Measurements from ENCODE around the gene RBBP8NL.

RBBP8NL gene, protein sequence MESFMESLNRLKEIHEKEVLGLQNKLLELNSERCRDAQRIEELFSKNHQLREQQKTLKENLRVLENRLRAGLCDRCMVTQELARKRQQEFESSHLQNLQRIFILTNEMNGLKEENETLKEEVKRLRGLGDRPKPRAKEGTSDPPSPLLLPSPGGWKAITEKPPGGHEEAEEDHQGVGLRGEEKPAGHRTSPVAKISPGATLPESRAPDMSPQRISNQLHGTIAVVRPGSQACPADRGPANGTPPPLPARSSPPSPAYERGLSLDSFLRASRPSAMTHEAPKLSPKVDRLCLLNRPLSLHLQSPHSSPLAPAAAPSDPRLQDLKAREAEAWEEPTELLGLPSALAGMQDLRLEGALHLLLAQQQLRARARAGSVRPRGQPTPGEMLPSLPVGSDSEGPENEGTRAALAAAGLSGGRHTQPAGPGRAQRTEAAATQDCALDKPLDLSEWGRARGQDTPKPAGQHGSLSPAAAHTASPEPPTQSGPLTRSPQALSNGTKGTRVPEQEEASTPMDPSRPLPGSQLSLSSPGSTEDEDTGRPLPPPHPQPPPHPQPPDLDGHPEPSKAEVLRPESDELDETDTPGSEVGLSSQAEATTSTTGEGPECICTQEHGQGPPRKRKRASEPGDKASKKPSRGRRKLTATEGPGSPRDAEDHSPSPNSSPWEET

DNA sequence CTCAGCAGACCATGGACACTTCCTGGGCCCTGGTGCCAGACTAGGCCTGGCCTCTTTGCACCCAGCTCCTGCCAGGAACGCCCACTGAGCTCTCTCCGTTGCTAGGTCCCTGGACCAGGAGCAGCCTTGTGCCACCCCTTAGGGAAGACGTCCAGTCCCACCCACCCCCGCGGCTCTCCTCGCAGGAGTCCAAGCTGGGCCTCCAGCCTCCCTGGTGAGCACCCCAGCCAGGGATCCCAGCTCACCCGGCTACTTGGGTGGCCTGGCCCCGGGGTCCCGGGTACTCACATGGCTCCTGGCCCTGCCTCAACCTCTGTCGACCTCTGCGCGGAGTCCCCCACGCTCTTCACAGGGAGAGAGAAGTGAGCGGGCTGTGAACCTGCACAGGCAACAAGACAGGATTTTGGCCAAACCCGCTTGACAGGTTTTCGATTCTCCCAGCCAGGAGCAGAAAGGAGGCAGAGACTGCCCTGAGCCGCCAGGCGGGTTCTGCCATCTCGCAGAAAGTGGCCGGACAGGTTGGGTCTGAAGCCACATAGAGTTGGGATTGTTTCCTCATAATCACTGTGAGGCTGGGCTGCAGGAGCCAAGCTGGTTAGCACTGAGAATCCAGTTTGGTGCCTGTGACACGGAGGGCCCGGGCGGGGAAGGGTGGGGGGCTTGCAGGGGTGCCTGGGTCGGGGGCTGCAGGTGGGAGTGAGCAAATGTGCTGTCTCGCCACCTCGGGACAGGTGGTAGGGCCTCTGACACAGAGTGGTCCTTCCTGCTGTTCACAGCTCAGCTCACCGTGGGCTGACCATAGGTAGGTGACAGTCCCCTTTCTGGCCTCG lies at the start of gene RBBP8NL:
TSS of gene RBBP8NL (minus strand) at position 368 of the 830 bp plus-strand sequence. CDS start 7,892 bp downstream, outside the sequence.
- DNase-seq (ENCODE audit: low spot score), result no peak

DNA sequence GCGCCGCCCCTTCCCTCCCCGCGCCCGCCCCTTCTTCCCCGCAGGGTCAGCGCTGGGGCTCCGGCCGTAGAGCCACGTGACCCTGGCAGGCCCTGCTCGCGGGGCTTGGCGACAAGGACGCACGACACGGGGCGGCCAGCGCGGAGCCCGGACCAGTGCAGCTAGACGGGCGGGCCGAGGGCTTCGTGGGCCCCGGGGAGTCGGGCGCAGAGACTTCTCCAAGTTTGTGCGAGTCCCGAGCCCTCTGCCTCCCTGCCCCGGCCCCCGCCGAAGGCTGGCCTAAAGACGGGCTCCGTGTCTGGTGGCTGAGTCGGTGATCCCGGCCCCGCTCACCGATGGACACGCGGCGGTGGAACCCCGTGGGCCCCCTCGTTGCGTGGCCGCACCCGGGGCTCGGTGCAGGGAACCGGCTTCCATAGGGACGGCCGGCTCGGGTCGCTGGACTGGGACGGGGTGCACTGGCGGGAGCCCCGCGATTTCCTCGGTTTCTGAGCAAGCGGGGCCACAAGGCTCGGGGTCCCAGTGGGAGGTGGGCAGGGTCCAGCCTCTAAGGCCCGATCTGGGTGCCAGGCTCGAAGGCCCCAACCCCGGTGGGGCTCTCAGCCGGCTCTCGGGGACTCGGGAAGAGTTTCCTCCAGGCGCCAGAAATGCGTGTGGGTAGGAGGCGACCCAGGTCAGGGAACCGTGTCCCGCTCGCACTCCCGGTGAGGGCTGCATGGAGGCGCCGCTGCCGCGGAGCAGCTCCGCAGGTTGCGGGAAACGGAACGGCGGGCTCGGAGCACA lies 48.9 kb upstream of the RBBP8NL start:
- DNase-seq (ENCODE audit: low spot score), result no peak

DNA sequence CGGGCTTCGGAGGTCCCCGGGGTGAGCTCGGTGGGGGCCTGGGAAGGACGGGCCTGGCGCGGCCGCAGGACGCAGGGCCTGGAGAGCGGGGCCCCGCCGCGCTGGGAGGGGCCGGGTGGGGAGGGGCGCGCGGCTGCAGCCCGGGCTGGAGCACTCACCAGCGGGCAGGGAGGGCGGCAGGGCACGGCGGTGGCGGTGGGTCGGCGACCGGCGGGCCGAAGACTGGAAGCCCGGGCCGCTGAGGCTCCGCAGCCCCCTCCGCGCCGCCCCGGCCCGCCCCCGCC lies 48.4 kb upstream of the RBBP8NL start, which contains the start of gene GATA5:
TSS of gene GATA5 (minus strand) at position 224 of the 284 bp plus-strand sequence. CDS start 474 bp downstream, outside the sequence.
- DNase-seq (ENCODE audit: low spot score), result no peak

DNA sequence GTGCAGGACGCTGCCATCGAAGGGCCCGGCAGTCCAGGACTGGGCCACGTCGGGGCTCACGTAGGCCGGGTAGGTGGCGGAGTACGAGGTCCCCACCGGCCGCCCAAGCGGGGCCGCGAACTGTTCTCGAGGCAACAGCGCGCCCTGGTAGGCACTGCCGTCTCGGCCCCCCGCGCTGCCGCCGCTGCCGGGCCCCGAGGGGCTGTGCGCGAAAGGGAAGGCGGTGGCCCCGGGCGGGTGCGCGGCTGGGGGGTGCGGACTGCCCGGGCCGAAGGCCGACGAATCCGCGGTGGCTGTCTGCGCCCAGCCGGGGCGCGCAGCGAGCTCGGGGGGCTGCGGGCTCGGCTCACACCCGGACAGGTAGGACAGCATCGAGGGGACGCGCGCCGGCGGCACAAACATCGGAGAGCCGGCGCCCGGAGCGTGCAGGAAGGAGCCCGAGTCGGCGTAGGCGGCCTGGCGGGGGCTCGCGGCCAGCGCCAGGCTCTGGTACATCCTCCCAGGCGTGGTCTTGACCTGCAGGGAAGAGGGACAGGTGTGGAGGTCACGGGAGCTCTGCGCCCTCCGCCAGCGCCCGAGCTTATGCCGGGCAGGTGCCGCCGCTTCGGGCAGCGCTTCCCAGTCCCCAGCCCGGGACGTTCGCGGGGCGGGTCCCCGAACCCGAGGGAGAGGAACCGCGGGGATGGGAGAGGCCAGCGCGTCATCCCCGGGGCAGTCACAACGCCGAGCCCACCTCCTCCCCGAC lies 47.9 kb upstream of the RBBP8NL start:
- no peak for DNase-seq (ENCODE audit: low spot score)

DNA sequence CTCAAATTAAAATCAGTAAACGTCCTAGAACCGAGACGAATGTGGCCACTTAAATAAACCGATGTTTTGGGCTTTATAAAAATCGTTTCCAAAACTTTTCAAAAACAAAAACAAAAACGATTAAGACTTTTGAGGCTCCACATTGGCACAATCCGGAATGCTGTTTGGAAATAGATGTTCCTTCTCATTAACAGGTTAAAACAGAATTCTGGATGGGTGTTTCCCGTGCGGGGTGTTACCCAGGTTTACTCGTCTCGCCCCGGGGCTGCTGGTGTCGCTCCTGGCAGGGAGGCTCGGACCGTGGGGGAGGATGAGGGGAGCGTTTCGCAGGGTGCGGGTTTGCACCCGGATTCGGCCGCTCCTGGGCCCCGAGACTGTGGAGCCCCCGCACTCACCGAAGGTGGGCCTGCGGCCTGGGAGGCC lies 47.3 kb upstream of the RBBP8NL start:
- DNase-seq (ENCODE audit: low spot score), result no peak

DNA sequence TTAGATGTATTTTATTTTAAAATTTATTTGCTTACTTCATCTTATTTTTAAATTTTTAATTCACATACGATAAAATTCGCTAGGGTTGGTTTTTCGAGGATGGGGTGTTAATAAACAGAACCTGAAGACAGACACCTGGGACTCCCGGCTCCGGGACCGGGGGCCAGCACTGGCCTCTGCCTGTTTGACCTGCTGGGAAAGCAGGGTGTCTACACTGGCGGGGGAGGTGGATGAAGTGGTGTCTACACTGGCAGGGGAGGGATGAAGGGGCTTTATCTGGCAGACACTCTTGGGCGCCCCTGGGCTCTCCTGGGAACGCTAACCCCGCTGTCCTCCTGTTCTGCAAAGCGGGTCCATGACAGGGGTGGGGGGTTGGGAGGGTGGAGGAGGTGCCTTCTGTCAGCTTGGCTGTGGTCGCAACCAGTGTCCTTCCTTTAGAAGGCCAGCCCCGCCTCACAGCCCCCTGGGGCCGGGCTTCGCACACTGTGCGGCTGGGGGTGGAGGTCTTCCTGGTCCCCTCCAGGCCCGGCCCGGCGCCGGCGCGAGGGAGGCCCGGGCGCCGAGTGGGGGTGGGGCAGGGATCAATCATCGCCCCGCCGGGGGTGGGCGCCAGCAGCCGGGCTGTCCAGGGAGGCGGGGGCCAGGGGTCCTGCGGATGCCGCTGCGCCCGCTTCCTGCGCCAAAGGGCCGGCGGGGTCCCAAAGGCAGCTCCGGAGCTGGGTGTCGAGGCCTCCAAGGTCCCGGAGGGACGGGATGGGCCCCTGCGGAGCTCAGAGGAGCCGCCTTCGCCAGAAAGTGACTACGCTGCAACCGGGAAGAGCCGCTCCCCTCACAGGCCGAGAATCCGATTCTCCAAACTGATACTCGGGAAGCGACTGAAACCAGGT lies 46.6 kb upstream of the RBBP8NL start:
- no peak for DNase-seq (ENCODE audit: low spot score)

DNA sequence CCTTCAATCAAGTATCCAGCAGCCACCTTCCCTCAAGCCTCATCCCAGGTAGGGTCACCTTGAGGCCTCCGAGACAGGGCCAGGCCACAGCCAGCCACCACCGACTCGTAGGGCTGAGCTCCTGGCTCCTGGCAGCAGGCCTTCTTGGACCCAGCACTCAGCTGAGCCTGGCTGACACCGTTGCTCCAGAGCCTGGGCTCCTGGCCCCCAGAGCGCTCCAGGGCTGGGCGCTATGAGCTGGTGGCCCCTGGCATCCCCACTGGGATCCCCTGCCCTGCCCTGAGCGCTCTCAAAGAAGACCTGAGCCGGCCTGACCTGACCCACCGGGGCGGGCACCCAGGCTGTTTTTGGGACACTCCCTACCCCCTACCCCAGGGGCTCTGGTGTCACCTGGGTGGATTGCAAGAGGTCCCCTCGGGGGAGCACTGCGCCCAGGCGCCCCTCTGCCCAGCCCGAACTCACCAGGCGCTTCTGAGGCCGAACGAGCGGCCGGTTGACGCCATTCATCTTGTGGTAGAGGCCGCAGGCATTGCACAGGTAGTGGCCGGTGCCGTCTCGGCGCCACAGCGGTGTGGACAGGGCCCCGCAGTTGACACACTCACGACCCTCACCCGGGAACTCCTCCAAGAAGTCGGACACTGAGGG lies 45.7 kb upstream of the RBBP8NL start:
- no peak for DNase-seq (ENCODE audit: low spot score)

DNA sequence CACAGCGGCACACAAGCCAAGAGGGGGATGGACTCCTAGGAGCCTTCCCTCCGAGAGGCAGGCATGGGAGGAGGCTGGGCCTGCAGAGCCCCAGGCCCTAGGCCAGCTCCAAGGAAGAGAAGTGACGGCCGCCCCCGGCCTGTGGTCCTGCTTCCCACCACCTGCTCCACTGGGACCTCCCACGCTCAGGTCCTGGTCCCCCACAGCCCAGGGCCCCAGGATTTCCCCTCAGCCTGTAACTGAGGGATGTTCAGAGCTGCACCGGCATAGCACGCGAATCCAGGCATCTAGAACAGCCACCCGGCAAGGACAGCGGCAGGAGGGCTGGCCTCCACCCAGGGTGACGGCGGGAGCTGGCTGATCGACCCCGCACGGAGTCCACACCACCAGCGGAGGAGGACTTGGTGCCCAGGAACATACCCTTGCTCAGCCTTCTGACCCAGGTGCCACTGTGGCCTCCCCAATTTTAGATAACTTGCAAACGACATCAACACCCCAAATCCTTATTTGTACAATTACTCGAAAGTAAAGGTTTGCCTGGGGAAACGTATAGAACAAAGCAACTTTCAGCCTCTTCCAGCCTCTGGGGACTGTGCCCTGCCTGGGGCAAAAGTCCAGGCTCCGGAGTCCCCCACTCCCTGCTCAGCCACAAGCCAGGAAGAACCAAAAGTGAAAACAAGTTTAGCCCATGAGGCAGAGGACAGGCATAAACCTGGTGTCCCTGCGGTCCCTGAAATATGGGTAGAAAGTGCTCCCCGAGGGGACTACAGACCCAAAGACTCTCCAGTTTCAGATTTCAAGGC lies 45.0 kb upstream of the RBBP8NL start:
- no peak for DNase-seq (ENCODE audit: low spot score)

DNA sequence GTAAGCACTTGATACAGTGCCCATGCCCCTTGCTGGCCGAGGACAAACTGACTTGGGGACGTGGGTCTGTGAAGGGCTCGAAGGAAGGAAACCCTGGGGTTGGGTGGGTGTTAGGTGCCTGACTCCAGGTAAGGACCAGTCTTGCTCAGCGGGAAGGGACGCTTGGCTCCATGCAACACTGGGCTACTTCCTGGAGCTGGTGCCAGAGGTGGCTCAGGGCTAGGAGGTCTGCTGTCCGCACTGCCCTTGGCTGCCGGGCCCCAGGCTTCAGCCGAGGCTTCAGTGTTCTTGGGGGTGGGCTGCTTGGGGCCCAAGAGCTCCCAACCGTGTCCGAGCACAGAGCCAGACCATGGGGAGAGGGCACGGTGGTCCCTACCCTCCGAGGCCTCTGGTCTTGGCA lies 43.1 kb upstream of the RBBP8NL start:
- no peak for DNase-seq (ENCODE audit: low spot score)

DNA sequence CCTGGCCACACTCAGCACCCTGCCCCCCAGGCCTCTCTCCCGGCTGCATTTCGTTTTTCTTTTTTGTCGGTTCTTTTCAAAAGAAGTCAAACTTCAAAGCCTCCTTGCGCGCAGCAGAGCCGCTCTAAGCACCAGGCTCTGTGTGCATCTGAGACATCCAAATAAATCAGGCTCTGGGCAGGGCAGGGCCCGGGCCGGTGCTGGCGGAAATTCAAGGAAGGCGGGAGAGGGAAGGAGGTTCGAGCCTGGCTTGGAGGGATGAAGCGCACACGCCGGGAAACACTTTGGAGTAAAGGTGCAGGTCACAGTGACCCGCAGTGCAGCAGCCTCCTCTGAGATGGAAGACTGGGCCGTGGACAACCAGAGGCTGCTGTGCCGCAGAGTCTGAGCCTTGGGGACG lies 42.7 kb upstream of the RBBP8NL start:
- DNase-seq (ENCODE audit: low spot score), result no peak

DNA sequence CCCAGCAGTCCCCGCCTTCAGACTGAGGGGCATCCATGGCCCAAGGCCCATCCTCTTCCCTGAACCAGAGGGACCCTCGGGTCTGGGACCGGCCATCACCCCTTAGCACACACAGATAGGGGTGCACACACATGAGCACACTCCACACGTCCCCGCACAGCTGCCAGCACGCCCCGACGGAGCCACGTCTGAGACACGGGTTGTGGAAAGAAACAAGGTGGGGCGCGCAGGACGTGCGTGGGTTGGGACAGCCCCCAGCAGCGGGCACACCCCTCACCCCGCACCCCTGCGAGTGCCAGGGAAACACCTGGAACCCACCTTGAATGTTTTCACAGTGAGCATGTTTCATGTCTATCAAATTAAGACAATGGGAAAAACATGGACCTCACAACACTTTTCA lies 42.0 kb upstream of the RBBP8NL start:
- DNase-seq (ENCODE audit: low spot score), result no peak

DNA sequence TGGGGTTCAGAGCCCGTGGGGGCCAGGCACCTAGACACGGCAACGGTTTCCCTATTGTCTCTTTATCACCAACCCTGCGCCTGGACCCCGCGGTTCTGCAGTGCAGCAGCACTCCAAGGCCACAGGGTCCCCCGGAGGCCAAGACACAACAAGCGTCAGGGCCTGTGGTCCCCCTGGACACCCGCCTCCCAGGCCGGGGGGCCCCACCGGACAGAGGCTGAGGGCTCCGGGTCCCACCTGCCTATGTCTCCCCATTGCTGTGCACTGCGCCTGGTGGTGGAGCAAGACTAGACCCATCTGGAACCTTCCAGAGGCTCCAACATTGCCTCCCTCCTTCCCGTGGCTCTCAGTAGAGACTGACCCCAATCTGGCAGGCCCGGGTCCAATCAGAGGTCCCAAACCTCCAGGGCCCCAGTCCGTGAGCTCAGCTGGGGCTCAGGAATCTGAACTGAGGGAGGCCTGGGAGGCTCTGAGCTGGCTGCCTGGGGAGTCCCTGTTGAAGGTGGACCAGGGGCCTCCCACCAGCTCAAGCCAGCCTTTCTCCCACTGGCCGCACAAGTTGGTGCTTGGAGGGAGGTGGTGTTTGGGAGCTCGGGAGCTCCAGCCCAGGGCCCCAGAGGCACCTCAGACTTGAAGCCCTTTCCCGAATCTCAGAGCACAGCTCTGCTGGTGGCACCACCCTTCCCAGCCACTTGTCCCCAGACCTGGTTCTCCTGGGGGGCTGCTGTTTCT lies 39.6 kb upstream of the RBBP8NL start:
- DNase-seq (ENCODE audit: low spot score), result no peak

DNA sequence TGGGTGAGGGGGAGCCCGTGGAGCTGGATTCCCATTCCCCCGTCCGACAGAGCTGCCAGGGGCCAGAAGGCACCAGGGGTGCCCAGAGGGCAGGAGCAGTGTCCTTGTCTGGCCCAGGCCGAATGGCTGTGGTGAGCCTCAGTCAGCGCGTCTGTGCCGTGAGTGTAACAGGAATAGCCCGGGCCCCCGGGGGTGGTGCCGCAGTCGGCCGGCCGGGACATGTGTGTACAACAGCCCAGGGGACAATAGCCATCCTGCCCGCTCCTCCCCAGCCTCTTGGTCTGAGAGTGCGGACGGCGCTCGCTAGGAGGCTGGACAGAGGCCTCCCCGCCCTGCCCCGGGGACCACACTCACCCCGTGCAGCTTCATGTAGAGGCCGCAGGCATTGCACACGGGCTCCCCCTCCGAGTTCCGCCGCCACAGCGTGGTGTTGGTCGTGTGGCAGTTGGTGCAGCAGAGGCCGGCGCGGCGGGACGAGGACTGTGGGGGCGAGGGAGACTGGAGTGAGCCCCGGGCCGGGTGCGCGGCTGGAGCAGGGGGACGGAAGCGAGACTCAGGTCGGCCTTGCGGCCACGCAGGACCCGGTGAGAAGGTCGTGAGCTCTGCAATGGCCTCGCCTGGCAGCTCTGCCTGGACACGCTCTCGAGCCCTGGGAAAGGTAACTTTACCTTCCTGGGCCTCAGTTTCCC lies 38.9 kb upstream of the RBBP8NL start:
- no peak for DNase-seq (ENCODE audit: low spot score)

DNA sequence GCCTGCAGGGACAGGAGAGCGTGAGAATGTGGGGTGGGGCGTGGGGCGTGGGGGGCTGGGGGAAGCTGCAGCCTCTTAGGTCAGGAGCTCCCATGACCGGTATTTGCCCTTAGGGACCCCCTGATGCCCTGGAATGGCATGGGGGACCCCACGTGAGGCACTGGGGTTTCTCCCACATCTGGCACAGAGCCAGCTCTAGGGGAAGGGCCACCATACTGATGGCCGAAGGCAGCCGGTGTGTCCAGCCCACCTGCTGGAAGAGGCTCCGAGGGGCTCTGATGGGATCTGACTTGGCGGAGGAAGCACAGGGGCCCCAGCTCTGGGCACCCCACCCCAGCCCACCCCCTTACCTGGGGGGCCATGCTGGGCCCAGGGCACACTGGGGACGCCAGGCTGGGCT lies 37.7 kb upstream of the RBBP8NL start:
- no peak for DNase-seq (ENCODE audit: low spot score)

DNA sequence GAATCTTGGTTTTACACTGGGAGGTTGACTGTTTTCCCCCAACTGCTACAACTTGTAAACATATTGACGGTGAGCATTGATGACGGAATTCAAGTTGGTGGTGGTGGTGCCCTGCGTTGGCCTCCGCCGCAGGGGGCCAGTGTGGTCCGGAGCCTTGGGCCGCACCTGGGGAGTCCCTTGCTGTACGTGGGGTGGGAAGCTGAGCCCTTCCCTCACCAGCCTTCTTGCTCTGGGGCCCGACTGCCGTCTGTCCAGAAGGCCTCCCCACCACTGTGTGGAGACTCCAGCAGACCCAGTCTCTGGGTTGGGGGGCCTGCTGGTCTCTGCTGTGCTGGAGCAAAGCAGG lies 37.1 kb upstream of the RBBP8NL start:
- DNase-seq (ENCODE audit: low spot score), result no peak

DNA sequence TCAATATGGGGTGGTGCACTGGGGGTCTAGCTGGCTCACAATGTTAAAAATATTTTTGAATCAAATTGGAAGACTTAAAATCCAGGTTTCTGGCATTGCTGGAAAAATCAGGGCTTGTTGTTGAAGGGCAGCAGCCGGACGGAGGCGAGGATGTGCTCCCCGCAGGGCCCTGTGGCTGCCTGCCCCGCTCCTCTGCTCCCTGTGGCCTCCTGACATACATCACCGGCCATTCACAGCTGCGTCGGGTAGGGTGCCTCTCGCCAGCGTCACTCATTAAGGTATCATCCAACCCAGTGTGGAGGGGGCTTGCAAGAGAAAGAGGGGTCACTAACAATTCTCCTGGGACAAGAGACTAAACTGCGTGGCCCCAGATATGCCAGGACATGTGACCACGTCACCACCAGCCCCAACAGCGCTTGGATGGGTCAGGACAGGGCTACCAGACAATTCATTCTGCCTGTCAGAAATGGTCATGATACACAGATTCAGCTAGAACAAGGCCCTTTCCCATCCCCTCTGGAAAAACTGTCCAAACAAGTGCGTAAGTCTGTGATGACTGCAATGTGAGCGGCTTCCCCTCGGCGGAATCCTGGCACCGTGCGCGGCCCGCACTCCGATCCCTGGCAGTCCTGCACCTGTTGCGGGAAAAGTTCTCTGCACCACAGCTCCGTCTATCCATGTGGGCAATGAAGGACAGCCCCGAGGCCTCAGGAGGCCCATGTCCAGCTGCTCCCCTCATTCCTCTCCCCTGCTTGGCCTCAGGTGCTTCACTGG lies 36.5 kb upstream of the RBBP8NL start:
- no peak for DNase-seq (ENCODE audit: low spot score)

Data from kidney capillary endothelial cell (primary cell).